GM21825 (cell line): Measurements from ENCODE around the gene PSMB7.

ENCODE experiments used
- ATAC-seq: cut with Tn5 transposase; IDR thresholded peaks from one replicate; pipeline ENCODE4 v1.9.1; 2021; ENCODE audit warnings: mild to moderate bottlenecking, moderate library complexity; ENCODE audit not compliant: unreplicated experiment

Gene PSMB7

GRCh38 chr9:124304285-124304684 lies 111.0 kb downstream of the PSMB7 start:
- ATAC-seq: no peak

- no peak for ATAC-seq
Measured at GRCh38 chr9:124303762-124304161, 111.5 kb downstream of the PSMB7 start.
